ENCODE data around the gene GALNT18.

DNA sequence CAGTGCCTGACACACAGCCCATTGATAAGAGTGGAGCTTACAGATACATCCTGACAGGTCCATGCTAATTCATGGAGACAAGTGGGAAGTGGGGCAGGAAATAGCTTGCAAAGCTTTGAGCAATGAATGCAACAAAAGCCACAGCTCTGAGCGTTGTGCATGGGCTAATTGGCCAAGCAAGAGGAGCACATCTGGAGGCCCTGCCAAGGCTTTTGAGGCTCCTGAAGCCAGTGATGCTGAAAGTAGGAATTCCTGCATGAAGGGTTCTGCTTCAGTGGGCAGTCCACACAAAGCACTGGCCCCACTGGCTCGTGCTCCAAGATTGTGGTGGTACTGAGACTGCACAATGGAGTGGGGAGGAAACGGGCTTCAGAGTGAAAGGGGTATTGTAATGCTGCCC lies 164.9 kb downstream of the GALNT18 start:
- TF ChIP-seq CTCF (IDR thresholded peaks at IDR 0.05) (no peak), POLR2A (IDR thresholded peaks at IDR 0.05) (no peak)

Measured in body of pancreas (tissue), 4 donors.